Stimulated activated CD8-positive, alpha-beta memory T cell treated with anti-CD3 and anti-CD28 coated beads, Interleukin-7, amount 100 ng/mL, for 4 hours (primary cell): ENCODE measurements around the gene ATP4B.

ENCODE experiments used
- DNase-seq, 2 donors: peaks; one replicate each; pipeline ENCODE4 v3.0.0-alpha.2; 2020; ENCODE audit warnings: low read depth in 2 of 2

ATP4B gene

GRCh38 chr13:113607889-113608635, 49.9 kb downstream of the ATP4B start:
- no peak for DNase-seq

DNA sequence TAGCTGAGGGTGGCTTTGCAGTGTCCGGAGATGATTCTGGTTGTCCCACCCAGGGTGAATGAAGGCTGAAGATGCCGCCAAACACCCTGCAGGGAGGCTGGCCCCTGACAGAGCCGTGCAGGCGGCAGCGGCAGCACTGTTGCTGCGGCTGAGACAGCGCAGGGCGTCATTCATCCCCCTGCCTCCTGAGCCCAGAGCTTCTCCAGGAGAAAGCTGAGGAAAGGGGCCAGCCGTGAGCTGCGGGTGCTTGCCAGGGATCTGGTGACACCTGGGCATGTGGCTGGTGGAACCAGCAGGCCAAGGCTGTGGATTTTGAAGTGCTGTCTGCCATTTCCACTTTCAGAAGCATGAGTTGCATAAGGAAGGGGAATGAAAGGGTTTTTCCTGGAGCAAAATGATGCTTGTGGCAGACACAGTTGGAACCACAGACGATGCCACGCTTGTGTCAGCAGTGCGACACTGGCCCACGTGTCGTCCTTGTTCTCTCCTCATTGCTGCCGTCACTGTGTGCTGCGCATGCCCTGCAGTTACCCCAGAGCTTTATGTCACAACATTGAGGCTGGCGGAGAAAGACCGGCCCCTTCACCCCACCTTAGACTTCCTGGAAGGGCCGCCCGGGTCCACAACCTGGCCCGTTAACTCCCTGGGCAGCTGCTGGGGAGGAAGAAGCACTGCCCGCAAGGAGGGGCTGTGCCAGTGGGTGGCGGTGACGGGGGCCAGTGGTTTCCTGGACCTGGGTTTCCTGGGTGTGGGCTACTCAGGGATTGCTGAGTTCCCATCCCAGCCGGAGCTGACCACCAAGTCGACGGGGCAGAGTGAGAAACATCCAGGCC, 50.7 kb downstream of the ATP4B start:
- peak in 1 of 2 donors; percentile 6 for DNase-seq

DNA sequence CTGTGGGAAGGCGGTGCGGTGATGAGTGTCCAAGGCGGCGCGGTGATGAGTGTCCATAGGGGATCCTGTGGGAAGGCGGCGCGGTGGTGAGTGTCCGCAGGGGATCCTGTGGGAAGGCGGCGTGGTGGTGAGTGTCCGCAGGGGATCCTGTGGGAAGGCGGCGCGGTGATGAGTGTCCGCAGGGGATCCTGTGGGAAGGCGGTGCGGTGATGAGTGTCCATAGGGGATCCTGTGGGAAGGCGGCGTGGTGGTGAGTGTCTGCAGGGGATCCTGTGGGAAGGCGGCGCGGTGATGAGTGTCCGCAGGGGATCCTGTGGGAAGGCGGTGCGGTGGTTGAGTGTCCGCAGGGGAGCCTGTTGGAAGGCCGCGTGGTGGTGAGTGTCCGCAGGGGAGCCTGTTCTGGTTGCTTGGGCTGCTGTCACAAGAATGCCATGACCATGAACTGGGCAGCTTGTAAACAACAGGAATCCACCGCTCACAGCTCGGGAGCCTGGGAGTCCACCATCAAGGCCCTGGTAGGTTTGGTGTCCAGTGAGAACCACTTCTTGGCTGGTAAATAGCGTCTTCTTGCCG, 52.0 kb downstream of the ATP4B start:
- no peak for DNase-seq

DNA sequence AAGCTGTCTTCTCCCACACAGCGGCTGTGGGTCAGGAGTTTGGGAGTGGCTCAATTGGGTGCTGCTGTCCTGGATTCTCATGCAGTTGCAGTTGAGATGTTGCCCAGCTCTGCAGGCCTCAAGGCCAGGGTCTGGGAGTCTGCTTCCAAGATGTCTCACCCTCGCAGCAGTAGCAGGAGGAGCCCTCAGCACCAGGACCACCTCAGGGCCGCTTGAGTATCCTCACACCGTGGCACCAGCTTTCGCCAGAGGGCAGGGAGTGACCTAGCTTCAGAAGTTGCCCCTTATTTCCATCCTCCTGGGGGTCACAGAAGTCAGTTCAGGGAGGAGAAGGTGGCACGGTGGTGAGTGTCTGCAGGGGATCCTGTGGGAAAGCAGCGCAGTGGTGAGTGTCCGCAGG, 52.5 kb downstream of the ATP4B start:
- no peak for DNase-seq

DNA sequence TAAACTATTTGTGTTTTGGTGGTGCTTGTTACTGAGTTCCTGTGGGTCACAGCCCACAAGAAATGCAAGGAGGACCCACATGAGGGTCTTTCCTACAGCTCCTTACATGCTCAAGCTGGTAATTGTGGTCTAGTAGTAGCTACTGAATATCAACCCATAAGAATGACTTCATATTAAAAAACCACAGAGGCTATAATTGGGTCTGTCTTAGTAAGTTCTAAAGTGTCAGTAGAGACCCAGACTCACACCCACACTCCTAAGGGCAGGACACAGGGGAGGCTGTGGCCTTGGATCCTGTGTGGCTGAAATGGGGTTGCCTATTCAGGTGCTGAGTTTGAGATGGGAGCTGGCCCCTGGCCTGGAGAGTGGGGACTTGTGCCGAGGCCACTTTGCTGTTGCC, 53.8 kb downstream of the ATP4B start:
- no peak for DNase-seq

DNA sequence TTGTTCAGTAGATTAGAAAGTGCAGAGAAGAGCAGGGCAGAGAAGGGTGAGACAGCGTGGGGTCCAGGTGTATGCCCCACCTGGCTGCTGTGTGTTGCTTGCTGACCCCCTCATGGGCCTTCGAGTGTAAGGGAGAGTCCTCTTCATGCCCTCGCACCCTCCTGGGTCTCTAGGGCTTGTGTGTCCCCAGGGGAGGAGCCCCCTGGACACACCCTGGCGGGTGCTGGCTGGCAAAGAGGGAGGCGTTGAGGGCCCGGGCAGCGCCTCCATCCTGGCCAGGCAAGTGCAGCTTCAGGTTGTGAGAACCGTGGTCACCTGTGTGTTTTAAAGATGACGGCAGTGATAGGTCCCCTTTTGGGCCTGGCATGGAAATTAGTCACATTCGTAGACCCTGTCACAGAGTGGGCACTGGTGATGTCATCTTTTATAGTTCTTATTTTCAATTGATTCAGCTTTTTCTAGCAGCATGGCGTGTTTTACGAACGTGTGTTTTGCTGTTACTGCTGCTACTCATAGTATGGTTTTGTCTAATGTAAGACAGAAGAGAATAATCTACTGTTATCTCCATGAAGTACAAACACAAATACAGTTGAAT, 54.8 kb downstream of the ATP4B start:
- DNase-seq = no peak

DNA sequence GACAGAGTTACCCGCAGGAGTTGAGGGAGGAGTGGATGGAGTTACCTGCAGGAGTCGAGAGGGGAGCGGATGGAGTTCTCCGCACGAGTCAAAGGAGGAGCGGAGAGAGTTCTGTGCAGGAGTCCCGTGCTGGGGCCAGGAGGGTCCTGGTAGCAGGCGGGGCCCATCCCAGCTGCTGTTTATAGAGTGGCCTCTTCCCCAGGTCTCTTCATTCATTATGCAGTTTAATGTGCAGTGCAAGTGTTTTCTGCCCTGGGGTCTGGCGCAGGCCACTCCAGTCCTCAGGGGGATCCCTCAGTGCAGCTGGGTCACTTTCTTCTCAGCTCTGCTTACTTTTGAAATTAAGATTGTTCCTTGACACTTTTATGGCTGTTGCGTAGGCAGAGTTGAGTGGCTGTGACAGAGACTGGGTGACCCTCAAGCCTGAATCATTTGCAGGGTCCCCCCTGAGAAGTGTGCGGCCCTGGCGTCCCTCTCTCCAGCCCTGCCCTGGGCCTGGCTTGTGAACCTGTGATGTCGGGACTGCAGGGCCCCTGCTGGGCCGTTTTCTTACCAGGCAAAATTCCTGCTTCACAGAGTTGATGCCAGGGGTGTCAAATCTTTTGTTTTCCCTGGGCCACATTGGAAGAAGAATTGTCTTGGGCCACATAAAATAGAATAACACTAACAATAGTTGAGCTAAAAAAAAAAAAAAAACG, 55.6 kb downstream of the ATP4B start:
- DNase-seq = no peak

DNA sequence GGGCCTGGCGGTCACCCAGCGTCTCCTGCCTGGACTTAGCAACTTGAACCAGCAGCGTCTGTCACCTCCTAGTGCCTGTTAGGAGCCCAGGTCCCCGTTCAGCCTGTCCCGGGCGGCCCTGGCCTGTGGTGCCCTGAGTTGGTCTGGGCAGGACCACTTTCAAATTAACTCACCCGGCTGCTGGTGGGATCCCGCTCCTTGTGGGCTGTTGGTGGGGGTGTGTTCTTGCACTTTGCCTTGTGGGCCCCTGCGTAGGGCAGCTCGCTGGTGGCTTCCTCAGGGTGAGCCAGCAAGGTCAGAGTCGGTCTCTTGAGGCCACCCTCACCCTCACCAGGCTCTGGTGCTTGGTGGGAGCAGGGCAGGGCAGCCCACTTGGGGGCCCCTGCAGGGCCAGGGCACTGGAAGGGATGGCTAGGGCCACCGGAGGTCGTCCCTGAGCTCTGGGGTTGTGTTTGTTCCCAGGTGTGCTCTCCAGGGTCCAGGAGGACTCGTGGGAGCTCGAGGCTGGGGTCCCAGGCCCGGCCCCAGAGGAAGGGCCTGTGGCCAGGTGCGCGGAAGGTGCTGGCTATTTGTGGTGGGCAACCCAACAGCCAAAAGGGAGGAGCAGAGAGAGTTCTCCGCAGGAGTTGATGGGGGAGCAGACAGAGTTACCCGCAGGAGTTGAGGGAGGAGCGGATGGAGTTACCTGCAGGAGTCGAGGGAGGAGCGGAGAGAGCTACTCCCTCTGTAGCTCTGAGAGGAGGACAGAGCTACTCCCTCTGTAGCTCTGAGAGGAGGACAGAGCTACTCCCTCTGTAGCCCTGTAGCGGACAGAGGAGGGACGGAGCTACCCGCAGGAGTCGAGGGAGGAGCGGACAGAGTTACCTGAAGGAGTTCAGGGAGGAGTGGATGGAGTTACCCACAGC, 56.6 kb downstream of the ATP4B start:
- DNase-seq = no peak

GRCh38 chr13:113599391-113599790, 58.6 kb downstream of the ATP4B start:
- no peak for DNase-seq
